ENCODE measurements around the gene DDHD1.
"Not testable (repeated sequence)": the region's sequence is repeated elsewhere in the genome, so short reads cannot be mapped to it uniquely, and the experiment has no call there.

DDHD1 gene

GRCh38 chr14:53152887-53153701 lies at the start of gene DDHD1:
Gene DDHD1 (minus strand): TSS chr14:53153323. CDS start chr14:53153098, 225 bp downstream.
- DNase-seq = peak; percentile 90

GRCh38 chr14:53195949-53196348 lies 42.8 kb upstream of the DDHD1 start:
- no peak for DNase-seq

- peak; percentile 25 for DNase-seq
Observed at GRCh38 chr14:53193193-53193592, 40.1 kb upstream of the DDHD1 start.

GRCh38 chr14:53192052-53192760 lies 39.1 kb upstream of the DDHD1 start:
- DNase-seq = no peak

GRCh38 chr14:53190938-53191337 lies 37.8 kb upstream of the DDHD1 start:
- DNase-seq = no peak

- DNase-seq = no peak
Observed at GRCh38 chr14:53187921-53188463, 34.9 kb upstream of the DDHD1 start.

GRCh38 chr14:53186532-53186931 lies 33.4 kb upstream of the DDHD1 start:
- DNase-seq = no peak

GRCh38 chr14:53183611-53184010 lies 30.5 kb upstream of the DDHD1 start:
- peak; percentile 29 for DNase-seq

- DNase-seq = no peak
Observed at GRCh38 chr14:53183056-53183455, 29.9 kb upstream of the DDHD1 start.

- DNase-seq = not testable (repeated sequence)
Observed at GRCh38 chr14:53181463-53182081, 28.4 kb upstream of the DDHD1 start.

- peak; percentile 46 for DNase-seq
Observed at GRCh38 chr14:53180272-53181221, 27.4 kb upstream of the DDHD1 start.

- DNase-seq = not testable (repeated sequence)
Observed at GRCh38 chr14:53179486-53180005, 26.4 kb upstream of the DDHD1 start.

GRCh38 chr14:53175375-53175774 lies 22.3 kb upstream of the DDHD1 start:
- no peak for DNase-seq

- no peak for DNase-seq
Observed at GRCh38 chr14:53174918-53175317, 21.8 kb upstream of the DDHD1 start.

- no peak for DNase-seq
Observed at GRCh38 chr14:53168786-53169185, 15.7 kb upstream of the DDHD1 start.

- DNase-seq = no peak
Observed at GRCh38 chr14:53167602-53168328, 14.6 kb upstream of the DDHD1 start.

GRCh38 chr14:53161758-53162435 lies 8.8 kb upstream of the DDHD1 start:
- peak; percentile 65 for DNase-seq

- DNase-seq = no peak
Observed at GRCh38 chr14:53156238-53156637, 3.1 kb upstream of the DDHD1 start.

GRCh38 chr14:53153702-53154112 lies 584 bp upstream of the DDHD1 start:
- no peak for DNase-seq

- peak; percentile 72 for DNase-seq
Observed at GRCh38 chr14:53152184-53152886, 788 bp downstream of the DDHD1 start.
